K562 (cell line): ENCODE results near the gene PGAM2. TPM values are rescaled to one million over a fixed set of nuclear protein-coding genes. Genes with fewer than 3 reads are reported as not detected.

Experiments used
- ATAC-seq: fragments of 200-7000 bp; cut with Tn5 transposase; 3 replicates; pipeline ENCODE4 v1.9.1; 2020; ENCODE audit warnings: moderate library complexity
- BruUV-seq: library from RNA; stranded (reverse); fragments of 400-500 nt; replicated peaks from 2 replicates; lab custom pipeline; 2021; lab: Mats Ljungman, UMichigan
- CTCF ChIA-PET: fragments of 300-600 bp; formaldehyde crosslinking; extraction: SDS; loops from one replicate; lab custom pipeline; 2021; ENCODE audit warnings: low intra/inter-chr PET ratio; lab: Yijun Ruan, JAX
- POLR2A ChIA-PET: fragments of 300-600, 350-650 bp; sonication (Branson Sonifier 250); formaldehyde crosslinking; extraction: SDS; loops from one replicate; lab custom pipeline; 2021; ENCODE audit warnings: antibody characterized with exemption, inconsistent platforms; lab: Yijun Ruan, JAX
- DNase-seq, 4 experiments: peaks; one replicate each; pipeline versions ENCODE4 v3.0.0 to v3.0.0-alpha.2; 2011 to 2018; ENCODE audit warnings: low spot score in 3 of 4, mixed read lengths in 3 of 4; ENCODE audit errors: extremely low read depth in 1 of 4
- FAIRE-seq: peaks from 2 replicates; lab custom pipeline; 2011; peaks lifted over from hg19 to GRCh38; lab: Jason Lieb, UNC
- H2AFZ ChIP-seq: 2 replicates; pipeline ENCODE4 v1.6.0; 2011; ENCODE audit warnings: low read depth, low read length, control low read depth, inconsistent platforms
- H3K27ac ChIP-seq: fragments of 200-600 bp; 3 replicates; pipeline ENCODE4 v1.8.0; 2011; ENCODE audit warnings: low read depth, mild to moderate bottlenecking, control low read depth, inconsistent platforms, low read length, moderate library complexity, mixed read lengths; ENCODE audit errors: extremely low read depth
- H3K27me3 ChIP-seq, 2 experiments: fragments of 300-600 bp in 1 of 2; 2 replicates in 1 of 2; 3 replicates in 1 of 2; pipeline versions ENCODE4 v1.6.0 to v1.8.0; 2011; ENCODE audit warnings: inconsistent platforms in 2 of 2, low read length in 2 of 2, mild to moderate bottlenecking in 1 of 2, mixed read lengths in 1 of 2, moderate library complexity in 1 of 2; ENCODE audit not compliant: control insufficient read depth in 2 of 2, insufficient read depth in 2 of 2
- H3K36me3 ChIP-seq: fragments of 300-600 bp; 3 replicates; pipeline ENCODE4 v1.8.0; 2011; ENCODE audit warnings: mild to moderate bottlenecking, low read length, inconsistent platforms; ENCODE audit not compliant: control insufficient read depth, insufficient read depth
- H3K4me1 ChIP-seq, 2 experiments: fragments of 200-600 bp in 1 of 2; replicated peaks in 1 of 2; 2 replicates in 1 of 2; 3 replicates in 1 of 2; pipeline versions ENCODE4 v1.5.1 to v1.8.0; 2011; ENCODE audit warnings: inconsistent platforms in 2 of 2, low read length in 2 of 2, mild to moderate bottlenecking in 1 of 2, mixed read lengths in 1 of 2, moderate library complexity in 1 of 2; ENCODE audit not compliant: control insufficient read depth in 2 of 2, insufficient read depth in 2 of 2
- H3K4me2 ChIP-seq: 2 replicates; pipeline ENCODE4 v1.6.1; 2011; ENCODE audit warnings: low read length, control low read depth, inconsistent platforms, mixed read lengths; ENCODE audit not compliant: insufficient read depth
- H3K4me3 ChIP-seq: fragments of 200-600 bp; sonication (generic), shearing (Covaris generic); 2 replicates; pipeline ENCODE4 v1.5.1; 2016; ENCODE audit warnings: control low read depth, inconsistent platforms
- H3K79me2 ChIP-seq: fragments of 200-600 bp; 3 replicates; pipeline ENCODE4 v1.8.0; 2011; ENCODE audit warnings: low read length, inconsistent platforms; ENCODE audit not compliant: control insufficient read depth, insufficient read depth
- H3K9ac ChIP-seq, 2 experiments: 2 replicates each; pipeline versions ENCODE4 v1.6.0 to v1.6.1; 2011; ENCODE audit warnings: low read depth in 2 of 2, low read length in 2 of 2, control low read depth in 1 of 2, inconsistent platforms in 1 of 2, mild to moderate bottlenecking in 1 of 2, mixed read lengths in 1 of 2; ENCODE audit not compliant: insufficient read depth in 1 of 2
- H3K9me1 ChIP-seq: one replicate; pipeline ENCODE4 v1.6.0; 2011; ENCODE audit warnings: inconsistent platforms, mild to moderate bottlenecking, low read length, moderate library complexity; ENCODE audit not compliant: control insufficient read depth, insufficient read depth
- H3K9me3 ChIP-seq: replicated peaks from 2 replicates; pipeline ENCODE4 v1.5.1; 2011; ENCODE audit warnings: low read depth, low read length, inconsistent platforms; ENCODE audit not compliant: control insufficient read depth, insufficient read depth
- H4K20me1 ChIP-seq: replicated peaks from 2 replicates; pipeline ENCODE4 v1.6.1; 2011; ENCODE audit warnings: low read length, inconsistent platforms, mixed read lengths; ENCODE audit not compliant: control insufficient read depth, insufficient read depth
- RBM34 ChIP-seq: fragments of 200-400 bp; formaldehyde crosslinking; IDR thresholded peaks from 2 replicates; pipeline ENCODE4 v1.6.1; 2018; ENCODE audit warnings: low read length, borderline replicate concordance; ENCODE audit not compliant: insufficient read depth
- WGBS: fragments of 100-300 bp; shearing (Covaris generic); methylation state at CpG from one replicate; pipeline ENCODE4 v1.1.6; 2016; ENCODE audit warnings: low coverage, mixed read lengths; ENCODE audit not compliant: insufficient coverage; ENCODE audit errors: missing lambda C conversion rate; 5-methylcytosine and 5-hydroxymethylcytosine counted together
- in situ Hi-C: fragments of 300-500 bp; cut with MboI; formaldehyde crosslinking; loops from 4 replicates; pipeline ENCODE4 v1.15.0; 2018; ENCODE audit warnings: inconsistent platforms, mixed read lengths
- intact Hi-C: fragments of 100-400 bp; cut with micrococcal nuclease; formaldehyde crosslinking; loops from 2 replicates; pipeline ENCODE4 v1.14.2; 2022
- polyA plus RNA-seq, 8 experiments: library from polyadenylated mRNA; depleted of rRNA in 4 of 8; stranded (reverse) in 5 of 8; unstranded in 3 of 8; fragments of >200 nt; fragmentation: Nextera tagmentation in 2 of 8; fragmentation: Illumina TruSeq in 1 of 8; extraction: Ambion mirVana in 2 of 8; extraction: Trizol in 1 of 8; gene quantifications; 2 replicates each; pipeline versions ENCODE4 v1.2.1 to v1.2.3, GENCODE V29; 2011 to 2014; ENCODE audit warnings: inconsistent platforms in 1 of 8, missing spikeins in 1 of 8
- total RNA-seq, 7 experiments: library from RNA; depleted of rRNA in 6 of 7; stranded (reverse); fragments of >200 nt in 6 of 7; fragmentation: Illumina TruSeq in 2 of 7; extraction: Trizol in 2 of 7; gene quantifications; 2 replicates each; pipeline versions ENCODE4 v1.2.1 to v1.2.3, GENCODE V29; 2011 to 2021; ENCODE audit warnings: low replicate concordance in 1 of 7
- TF ChIP-seq, protein P1 (sequence below): fragments of 450-650 bp; IDR thresholded peaks from 2 replicates; pipeline ENCODE4 v1.6.1; 2016; ENCODE audit warnings: antibody characterized with exemption
- TF ChIP-seq, protein P2 (sequence below): fragments of 200-800 bp; sonication (Bioruptor generic); IDR thresholded peaks from 2 replicates; pipeline ENCODE4 v1.6.1; 2016; ENCODE audit warnings: missing genetic modification characterization, missing compliant biosample characterization

Gene PGAM2
- total and polyA plus RNA-seq, 9 of the 15 experiments (the other 6 are each of a cell fraction or from before 2014, with no cell fraction given): not detected

DNA sequence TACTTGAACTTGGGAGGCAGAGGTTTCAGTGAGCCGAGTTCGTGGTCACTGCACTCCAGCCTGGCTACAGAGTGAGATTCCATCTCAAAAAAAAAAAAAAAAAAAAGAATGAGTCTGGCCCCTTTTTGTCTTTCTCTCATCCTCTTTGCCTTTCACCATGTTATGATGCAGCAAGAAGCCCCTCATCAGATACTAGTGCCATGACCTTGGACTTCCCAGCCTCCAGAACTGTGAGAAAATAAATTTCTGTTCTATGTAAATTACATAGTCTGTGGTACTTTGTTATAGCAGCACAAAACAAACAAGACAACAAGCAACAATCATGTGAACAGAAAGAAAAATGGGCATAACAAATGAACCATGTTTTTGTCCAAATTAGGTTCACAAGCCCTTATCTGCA lies 23.1 kb downstream of the PGAM2 start:
- intact Hi-C loops: no loop called here
- no peaks in the 10 kb centered on the region for H3K9me3 ChIP-seq
- H3K27ac ChIP-seq: 0 out of 3 replicates have a peak overlapping the region, but pooled peaks have one; percentile 10
- H3K9ac ChIP-seq: no peak overlapping the region
- no peak for DNase-seq
- H4K20me1 ChIP-seq: no peaks in the 10 kb centered on the region
- peaks cover 27% of the 10 kb centered on the region for H3K79me2 ChIP-seq
- no peak overlapping the region for H3K4me3 ChIP-seq
- no TSS peak for BruUV-seq
- peaks cover 15% of the 10 kb centered on the region; the same call in 2 of the 3 replicates for H3K36me3 ChIP-seq
- CTCF ChIA-PET: no interaction called here
- peaks cover 14 to 44% of the 10 kb centered on the region in 2 experiments; a peak in 4 of 5 replicates for H3K4me1 ChIP-seq
- H3K9me1 ChIP-seq: peaks cover under 1% of the 10 kb centered on the region
- H3K4me2 ChIP-seq: no peak overlapping the region
- no peak for FAIRE-seq
- H2AFZ ChIP-seq: no peak overlapping the region
- H3K27me3 ChIP-seq: no peaks in the 10 kb centered on the region
- ATAC-seq: no peak
- POLR2A ChIA-PET: no interaction called here
- in situ Hi-C loops: no loop called here
- TF ChIP-seq, protein P1, sequence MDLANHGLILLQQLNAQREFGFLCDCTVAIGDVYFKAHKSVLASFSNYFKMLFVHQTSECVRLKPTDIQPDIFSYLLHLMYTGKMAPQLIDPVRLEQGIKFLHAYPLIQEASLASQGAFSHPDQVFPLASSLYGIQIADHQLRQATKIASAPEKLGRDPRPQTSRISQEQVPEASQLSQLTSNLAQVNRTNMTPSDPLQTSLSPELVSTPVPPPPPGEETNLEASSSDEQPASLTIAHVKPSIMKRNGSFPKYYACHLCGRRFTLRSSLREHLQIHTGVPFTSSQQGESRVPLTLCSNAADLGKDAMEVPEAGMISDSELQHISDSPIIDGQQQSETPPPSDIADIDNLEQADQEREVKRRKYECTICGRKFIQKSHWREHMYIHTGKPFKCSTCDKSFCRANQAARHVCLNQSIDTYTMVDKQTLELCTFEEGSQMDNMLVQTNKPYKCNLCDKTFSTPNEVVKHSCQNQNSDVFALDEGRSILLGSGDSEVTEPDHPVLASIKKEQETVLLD: no peak
- TF ChIP-seq, protein P2, sequence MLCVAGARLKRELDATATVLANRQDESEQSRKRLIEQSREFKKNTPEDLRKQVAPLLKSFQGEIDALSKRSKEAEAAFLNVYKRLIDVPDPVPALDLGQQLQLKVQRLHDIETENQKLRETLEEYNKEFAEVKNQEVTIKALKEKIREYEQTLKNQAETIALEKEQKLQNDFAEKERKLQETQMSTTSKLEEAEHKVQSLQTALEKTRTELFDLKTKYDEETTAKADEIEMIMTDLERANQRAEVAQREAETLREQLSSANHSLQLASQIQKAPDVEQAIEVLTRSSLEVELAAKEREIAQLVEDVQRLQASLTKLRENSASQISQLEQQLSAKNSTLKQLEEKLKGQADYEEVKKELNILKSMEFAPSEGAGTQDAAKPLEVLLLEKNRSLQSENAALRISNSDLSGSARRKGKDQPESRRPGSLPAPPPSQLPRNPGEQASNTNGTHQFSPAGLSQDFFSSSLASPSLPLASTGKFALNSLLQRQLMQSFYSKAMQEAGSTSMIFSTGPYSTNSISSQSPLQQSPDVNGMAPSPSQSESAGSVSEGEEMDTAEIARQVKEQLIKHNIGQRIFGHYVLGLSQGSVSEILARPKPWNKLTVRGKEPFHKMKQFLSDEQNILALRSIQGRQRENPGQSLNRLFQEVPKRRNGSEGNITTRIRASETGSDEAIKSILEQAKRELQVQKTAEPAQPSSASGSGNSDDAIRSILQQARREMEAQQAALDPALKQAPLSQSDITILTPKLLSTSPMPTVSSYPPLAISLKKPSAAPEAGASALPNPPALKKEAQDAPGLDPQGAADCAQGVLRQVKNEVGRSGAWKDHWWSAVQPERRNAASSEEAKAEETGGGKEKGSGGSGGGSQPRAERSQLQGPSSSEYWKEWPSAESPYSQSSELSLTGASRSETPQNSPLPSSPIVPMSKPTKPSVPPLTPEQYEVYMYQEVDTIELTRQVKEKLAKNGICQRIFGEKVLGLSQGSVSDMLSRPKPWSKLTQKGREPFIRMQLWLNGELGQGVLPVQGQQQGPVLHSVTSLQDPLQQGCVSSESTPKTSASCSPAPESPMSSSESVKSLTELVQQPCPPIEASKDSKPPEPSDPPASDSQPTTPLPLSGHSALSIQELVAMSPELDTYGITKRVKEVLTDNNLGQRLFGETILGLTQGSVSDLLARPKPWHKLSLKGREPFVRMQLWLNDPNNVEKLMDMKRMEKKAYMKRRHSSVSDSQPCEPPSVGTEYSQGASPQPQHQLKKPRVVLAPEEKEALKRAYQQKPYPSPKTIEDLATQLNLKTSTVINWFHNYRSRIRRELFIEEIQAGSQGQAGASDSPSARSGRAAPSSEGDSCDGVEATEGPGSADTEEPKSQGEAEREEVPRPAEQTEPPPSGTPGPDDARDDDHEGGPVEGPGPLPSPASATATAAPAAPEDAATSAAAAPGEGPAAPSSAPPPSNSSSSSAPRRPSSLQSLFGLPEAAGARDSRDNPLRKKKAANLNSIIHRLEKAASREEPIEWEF (CRISPR knock-in tag): no peak
- TF ChIP-seq RBM34: no peak
- WGBS: 22% methylated on average over 2 of the region's 2 CpGs
